Activated naive CD4-positive, alpha-beta T cell treated with anti-CD3 and anti-CD28 coated beads, Interleukin-2, amount 10 ng/mL, durations not matched to agents 7 days and 5 days (primary cell): ENCODE measurements around the gene PJA2.
"Not testable (repeated sequence)": the region's sequence is repeated elsewhere in the genome, so short reads cannot be mapped to it uniquely, and the experiment has no call there.

Experiments used
- CTCF ChIA-PET: fragments of 350-600 bp; sonication (Branson Sonifier 250); formaldehyde crosslinking; loops from one replicate; lab custom pipeline; 2021; ENCODE audit warnings: antibody characterized with exemption; lab: Charles Lee
- DNase-seq: peaks from one replicate; pipeline ENCODE4 v3.0.0-alpha.2; 2020
- H3K27ac Mint-ChIP-seq: one replicate; pipeline ENCODE4 v1.8.0; 2021; ENCODE audit warnings: mild to moderate bottlenecking, moderate library complexity, mixed read lengths
- H3K27me3 Mint-ChIP-seq: one replicate; pipeline ENCODE4 v1.8.0; 2021; ENCODE audit warnings: mild to moderate bottlenecking, mixed read lengths
- H3K36me3 Mint-ChIP-seq: one replicate; pipeline ENCODE4 v1.8.0; 2021; ENCODE audit warnings: mixed read lengths
- H3K4me1 Mint-ChIP-seq: one replicate; pipeline ENCODE4 v1.8.0; 2021; ENCODE audit warnings: mixed read lengths
- H3K4me3 Mint-ChIP-seq: one replicate; pipeline ENCODE4 v1.8.0; 2021; ENCODE audit warnings: mild to moderate bottlenecking, moderate library complexity, mixed read lengths
- H3K9me3 Mint-ChIP-seq: one replicate; pipeline ENCODE4 v1.8.0; 2021; ENCODE audit warnings: mixed read lengths

The PJA2 gene

DNA sequence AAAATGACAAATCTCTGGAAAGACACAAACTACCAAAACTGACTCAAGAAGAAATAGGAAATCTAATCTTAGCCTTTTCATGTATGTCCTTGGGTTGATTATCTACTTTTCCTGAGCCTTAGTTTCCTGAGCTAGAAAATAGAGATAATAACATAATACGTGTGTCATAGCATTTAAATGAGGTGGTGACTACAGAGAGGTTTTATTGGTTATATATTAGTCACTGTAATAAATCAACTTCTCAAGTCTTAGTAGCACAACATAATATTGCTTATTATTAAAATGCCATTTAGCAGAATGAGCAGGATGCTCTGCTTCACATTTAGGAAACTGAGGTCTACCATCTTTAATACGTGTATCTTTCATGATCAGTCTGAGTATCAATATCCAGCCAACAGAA, 7.1 kb upstream of the PJA2 start:
- Mint-ChIP-seq H3K27me3 (peaks cover 11% of the 10 kb centered on the region), H3K4me1 (peaks cover 4% of the 10 kb centered on the region)
- CTCF ChIA-PET = no interaction called here

DNA sequence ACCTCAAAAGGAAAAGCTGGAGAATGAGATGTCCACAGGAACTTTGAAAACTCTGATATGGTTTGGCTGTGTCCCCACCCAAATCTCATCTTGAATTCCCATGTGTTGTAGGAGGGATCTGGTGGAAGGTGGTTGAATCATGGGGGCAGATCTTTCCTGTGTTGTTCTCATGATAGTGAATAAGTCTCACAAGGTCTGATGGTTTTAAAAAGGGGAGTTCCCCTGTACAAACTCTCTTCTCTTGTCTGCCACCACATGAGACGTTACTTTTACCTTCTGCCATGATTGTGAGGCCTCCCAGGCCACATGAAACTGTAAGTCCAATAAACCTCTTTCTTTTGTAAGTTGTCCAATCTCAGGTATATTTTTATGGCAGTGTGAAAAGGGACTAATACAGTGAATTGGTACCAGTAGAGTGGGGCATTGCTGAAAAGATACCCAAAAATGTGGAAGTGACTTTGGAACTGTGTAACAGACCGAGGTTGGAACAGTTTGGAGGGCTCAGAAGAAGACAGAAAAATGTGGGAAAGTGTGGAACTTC, 4.2 kb upstream of the PJA2 start:
- CTCF ChIA-PET, H3K4me3 Mint-ChIP-seq, DNase-seq, H3K27ac Mint-ChIP-seq: not testable (repeated sequence)
- Mint-ChIP-seq H3K36me3 (peaks cover 13% of the 10 kb centered on the region), H3K9me3 (peaks cover 14% of the 10 kb centered on the region), H3K4me1 (peaks cover 20% of the 10 kb centered on the region), H3K27me3 (peaks cover 16% of the 10 kb centered on the region)

More for the DNA sequence above, 7.1 kb upstream of the PJA2 start:
- Mint-ChIP-seq H3K4me3 (no peak overlapping the region), H3K27ac (no peak overlapping the region), H3K9me3 (peaks cover 14% of the 10 kb centered on the region), H3K36me3 (peaks cover 9% of the 10 kb centered on the region)
- DNase-seq = no peak

DNA sequence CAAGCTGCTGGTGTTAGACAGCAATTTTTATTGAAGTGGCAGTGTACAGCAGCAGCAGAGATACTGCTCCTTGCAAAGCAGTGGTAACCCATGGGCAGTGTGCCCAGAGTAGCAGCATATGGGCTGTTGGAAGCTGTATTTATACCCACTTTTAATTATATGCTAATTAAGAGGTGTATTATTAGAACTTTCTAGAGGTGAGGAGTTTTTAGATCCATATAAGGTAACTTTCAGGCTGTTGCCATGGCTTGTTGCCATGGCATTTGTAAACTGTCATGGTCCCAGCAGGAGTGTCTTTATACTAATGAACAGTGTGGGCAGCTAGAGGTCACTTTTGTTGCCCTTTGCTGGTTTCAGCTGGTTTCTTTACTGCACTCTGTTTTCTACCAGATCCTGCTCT, 3.7 kb upstream of the PJA2 start:
- Mint-ChIP-seq H3K27me3 (peaks cover 14% of the 10 kb centered on the region), H3K27ac (no peak overlapping the region), H3K4me1 (peaks cover 20% of the 10 kb centered on the region), H3K9me3 (peaks cover 14% of the 10 kb centered on the region), H3K4me3 (no peak overlapping the region), H3K36me3 (peaks cover 16% of the 10 kb centered on the region)
- CTCF ChIA-PET = no interaction called here
- no peak for DNase-seq

DNA sequence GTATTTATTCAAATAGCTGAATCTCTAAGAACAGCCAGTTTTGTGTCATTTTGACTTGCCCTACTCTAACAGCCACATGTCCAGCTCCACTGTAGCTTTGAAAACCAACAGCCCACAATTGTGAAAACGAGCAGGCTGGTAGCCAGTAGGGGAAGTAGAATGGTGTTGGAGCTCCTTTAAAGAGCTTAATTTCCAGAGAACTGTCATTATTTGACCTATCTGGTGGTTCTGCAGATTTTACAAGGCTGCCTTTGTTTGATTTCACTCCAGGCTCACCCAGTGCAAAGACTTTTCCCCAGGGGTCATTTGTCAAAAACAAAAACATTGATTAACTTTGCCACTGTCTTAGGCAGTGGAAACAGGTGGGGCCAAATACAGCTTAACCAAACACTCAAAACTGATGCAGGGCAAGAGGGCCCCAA, 3.2 kb upstream of the PJA2 start:
- Mint-ChIP-seq H3K27ac (no peak overlapping the region), H3K9me3 (peaks cover 14% of the 10 kb centered on the region), H3K4me1 (peaks cover 20% of the 10 kb centered on the region), H3K36me3 (peaks cover 16% of the 10 kb centered on the region), H3K27me3 (peaks cover 14% of the 10 kb centered on the region), H3K4me3 (no peak overlapping the region)
- CTCF ChIA-PET = no interaction called here
- no peak for DNase-seq

DNA sequence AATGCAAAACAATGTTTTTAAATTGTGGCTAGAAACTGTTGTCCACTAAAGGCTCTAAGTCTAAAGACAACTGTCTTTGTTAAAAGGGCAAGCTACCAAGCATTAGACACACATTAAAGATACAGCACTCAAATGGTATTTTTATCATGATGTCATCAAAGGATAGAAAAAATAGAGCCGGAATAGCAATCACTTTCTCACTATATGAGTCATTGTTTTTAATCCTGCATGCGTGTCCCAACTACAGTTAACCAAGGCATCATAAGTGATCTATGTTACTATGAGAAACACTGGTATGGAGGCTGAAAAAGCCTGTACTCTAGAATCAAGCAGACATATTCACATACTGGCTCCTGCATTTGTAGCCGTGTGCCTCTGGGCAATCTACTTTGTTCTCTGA, 1.9 kb upstream of the PJA2 start:
- Mint-ChIP-seq H3K4me3 (no peak overlapping the region), H3K9me3 (peaks cover 14% of the 10 kb centered on the region), H3K27me3 (peaks cover 14% of the 10 kb centered on the region), H3K4me1 (peaks cover 29% of the 10 kb centered on the region), H3K36me3 (peaks cover 20% of the 10 kb centered on the region), H3K27ac (no peak overlapping the region)
- no peak for DNase-seq
- CTCF ChIA-PET = interaction anchor here (1.5 kb wide), 1 partner anchor 277 kb away, joined by 3 read pairs; no protein-coding TSS in a partner anchor

DNA sequence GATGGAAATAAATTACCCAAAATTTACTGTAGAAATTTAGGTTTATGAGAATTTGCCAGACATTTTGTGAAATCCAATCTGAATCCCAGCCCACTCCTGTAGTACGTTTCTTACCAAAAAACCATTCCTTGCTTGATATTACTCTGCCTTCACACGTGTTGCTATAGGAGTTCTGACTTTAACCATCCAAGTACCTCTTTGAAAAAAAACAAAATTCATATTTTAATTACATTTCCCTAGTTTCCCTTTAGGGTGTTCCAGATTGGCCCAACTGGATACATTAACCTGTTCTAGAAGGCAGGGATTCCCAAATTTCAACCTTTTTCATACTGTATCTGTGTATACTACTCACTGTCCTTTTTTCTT, 1.4 kb upstream of the PJA2 start:
- Mint-ChIP-seq H3K36me3 (peaks cover 21% of the 10 kb centered on the region), H3K9me3 (peaks cover 14% of the 10 kb centered on the region), H3K27ac (peak overlapping the region; percentile 100), H3K4me1 (peaks cover 34% of the 10 kb centered on the region), H3K27me3 (peaks cover 14% of the 10 kb centered on the region), H3K4me3 (peak overlapping the region; percentile 100)
- no peak for DNase-seq
- CTCF ChIA-PET = interaction anchor here (1.5 kb wide), 1 partner anchor 278 kb away, joined by 3 read pairs; no protein-coding TSS in a partner anchor

DNA sequence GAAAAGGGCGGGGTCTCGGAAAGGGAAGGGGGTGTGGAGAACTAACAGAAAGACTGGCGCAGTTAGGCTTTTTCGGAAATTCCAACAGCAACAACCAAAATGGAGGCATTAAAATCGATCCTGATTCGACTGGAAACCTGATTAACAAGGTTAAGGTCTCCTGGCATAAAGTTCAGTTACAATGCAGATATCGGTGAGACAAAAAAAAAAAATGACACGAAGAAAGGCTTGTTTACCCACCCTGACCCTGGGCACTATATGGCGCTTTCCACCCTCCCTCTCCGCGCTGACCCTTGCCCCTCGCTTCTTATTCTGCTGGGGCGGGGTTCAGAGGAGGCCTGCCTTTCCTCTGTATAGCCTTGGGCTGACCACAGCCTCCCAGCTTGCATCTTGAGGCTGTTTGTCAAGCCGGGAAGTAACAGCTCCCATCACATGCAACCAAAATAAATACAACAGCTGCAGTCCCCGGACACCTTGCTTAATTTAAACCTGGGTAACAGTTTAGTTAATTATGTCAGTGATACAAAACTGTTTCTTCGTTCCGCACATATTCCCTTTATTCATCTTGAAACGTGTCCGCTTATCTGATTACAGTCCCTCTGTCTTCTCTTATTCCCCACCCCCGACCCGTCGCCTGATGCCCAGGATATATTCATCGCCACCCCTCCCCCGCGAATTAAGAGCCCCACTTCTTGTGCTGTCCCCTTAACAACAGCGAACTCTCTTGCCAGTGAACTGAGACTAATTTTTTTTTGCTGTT, 795 bp upstream of the PJA2 start:
- CTCF ChIA-PET = interaction anchor here (1.5 kb wide), 1 partner anchor 278 kb away, joined by 3 read pairs; no protein-coding TSS in a partner anchor
- Mint-ChIP-seq H3K4me3 (peak overlapping the region; percentile 100), H3K4me1 (peaks cover 40% of the 10 kb centered on the region), H3K9me3 (peaks cover 10% of the 10 kb centered on the region), H3K27ac (peak overlapping the region; percentile 100), H3K36me3 (peaks cover 20% of the 10 kb centered on the region), H3K27me3 (peaks cover 11% of the 10 kb centered on the region)
- peak; percentile 59 for DNase-seq

DNA sequence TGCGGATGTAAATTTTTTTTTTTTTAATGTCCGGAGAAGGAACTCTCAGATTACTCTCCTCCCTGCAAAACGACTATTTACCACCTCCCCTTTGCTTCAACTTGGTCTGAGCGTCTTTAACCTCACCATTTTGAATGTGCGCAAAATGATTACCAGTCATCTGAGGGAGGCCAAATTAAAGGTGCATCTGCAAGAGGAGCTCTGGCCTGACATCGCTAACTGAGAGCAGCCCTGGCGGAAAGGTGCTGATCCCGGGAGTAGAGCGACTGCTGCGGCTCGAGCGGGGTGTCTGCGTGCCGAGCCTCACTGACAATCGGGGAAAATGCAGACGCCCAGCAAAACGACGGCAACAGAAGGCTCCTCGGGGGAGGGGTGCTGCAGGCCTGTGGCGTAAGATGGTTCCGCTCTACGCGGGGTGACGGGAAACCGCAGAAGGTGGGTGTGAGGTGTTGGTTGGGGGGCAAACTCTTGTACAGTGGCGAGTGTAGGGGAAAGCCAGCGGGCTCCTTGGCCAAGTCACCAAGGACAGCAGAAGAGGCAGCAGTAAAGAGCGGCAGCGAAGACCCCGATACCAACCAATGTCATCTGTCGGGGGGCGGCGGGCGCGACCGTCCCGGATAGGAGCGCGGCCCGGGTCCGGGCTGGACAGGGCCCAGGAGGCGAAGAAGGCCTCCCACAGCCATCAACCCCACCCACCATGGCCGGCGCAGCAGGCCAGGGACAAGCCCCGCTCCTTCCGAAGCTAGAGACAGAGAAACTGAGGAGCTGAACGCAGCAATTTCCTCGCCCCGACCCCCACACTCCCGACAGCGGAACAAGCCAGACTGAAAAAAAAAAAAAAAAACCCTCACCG, 557 bp downstream of the PJA2 start:
- CTCF ChIA-PET = no interaction called here
- Mint-ChIP-seq H3K4me3 (peak overlapping the region; percentile 100), H3K9me3 (peaks cover 6% of the 10 kb centered on the region), H3K36me3 (peaks cover 22% of the 10 kb centered on the region), H3K4me1 (peaks cover 48% of the 10 kb centered on the region), H3K27ac (peak overlapping the region; percentile 100), H3K27me3 (peaks cover 10% of the 10 kb centered on the region)
- peak; percentile 86 for DNase-seq

DNA sequence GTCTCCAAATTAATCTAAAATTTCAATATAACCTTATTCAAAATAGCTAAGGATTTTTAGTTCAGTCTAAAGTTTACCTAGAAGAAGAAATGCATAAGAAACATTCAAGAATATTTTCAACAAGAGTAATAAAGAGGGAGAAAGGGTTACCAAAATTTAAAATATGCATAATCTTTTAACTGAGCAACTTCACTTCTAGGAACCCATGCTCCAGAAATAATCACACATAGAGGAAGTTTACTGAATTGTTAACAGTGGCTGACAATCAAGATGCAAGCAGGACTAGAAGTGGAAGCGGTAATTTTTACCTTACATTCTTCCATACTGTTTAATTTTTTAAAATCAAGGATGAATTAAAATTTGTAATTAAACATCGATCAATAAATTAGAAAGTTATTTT, 1.9 kb downstream of the PJA2 start:
- Mint-ChIP-seq H3K27me3 (peaks cover 10% of the 10 kb centered on the region), H3K9me3 (peaks cover 2% of the 10 kb centered on the region), H3K27ac (peak overlapping the region; percentile 100), H3K4me3 (peak overlapping the region; percentile 100), H3K36me3 (peaks cover 24% of the 10 kb centered on the region), H3K4me1 (peaks cover 49% of the 10 kb centered on the region)
- DNase-seq = no peak
- CTCF ChIA-PET = no interaction called here

DNA sequence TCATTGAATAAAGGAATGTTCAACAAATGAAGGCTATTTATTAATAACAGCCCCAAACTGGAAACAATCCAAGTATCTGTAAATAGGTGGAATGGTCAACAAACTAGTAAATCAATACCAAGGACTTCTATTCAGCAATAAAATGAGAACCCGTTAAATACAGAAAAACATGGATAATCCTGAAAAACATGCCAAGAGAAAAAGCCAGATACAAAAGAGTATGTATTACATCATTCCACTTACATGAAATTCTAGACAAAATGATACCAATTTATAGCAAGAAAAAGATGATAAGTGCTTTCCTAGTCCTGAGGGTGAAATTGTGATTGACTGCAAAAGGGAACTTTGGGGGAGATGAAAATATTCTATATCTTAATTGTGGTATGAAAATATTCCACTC, 3.1 kb downstream of the PJA2 start:
- Mint-ChIP-seq H3K27ac (no peak overlapping the region), H3K36me3 (peaks cover 24% of the 10 kb centered on the region), H3K4me1 (peaks cover 56% of the 10 kb centered on the region), H3K9me3 (peaks cover 2% of the 10 kb centered on the region), H3K27me3 (peaks cover 10% of the 10 kb centered on the region), H3K4me3 (peak overlapping the region; percentile 100)
- no peak for DNase-seq
- CTCF ChIA-PET = no interaction called here

DNA sequence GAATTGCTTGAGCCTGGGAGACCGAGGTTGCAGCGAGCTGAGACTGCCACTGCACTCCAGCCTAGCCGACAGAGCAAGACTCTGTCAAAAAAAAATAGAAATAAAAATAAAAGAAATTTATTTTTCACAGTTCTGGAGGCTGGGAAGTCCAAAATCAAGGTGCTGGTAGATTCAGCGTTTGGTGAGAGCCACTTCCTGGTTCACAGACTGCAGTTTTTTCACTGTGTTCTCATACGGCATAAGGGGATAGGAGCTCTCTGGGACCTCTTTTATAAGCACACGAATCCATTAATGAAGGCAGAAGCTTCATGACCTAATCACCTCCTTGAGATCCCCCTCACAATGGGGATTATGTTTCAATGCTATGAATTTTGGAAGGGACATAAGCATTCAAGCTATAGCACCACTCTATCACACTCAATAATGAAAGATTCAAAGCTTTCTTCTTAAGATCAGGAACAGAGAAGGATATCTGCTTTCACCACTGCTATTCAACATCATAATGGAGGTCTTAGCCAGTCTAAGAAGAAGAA, 5.3 kb downstream of the PJA2 start:
- Mint-ChIP-seq H3K27ac (no peak overlapping the region), H3K9me3 (peaks cover 2% of the 10 kb centered on the region), H3K36me3 (peaks cover 34% of the 10 kb centered on the region), H3K4me3 (no peak overlapping the region), H3K4me1 (peaks cover 54% of the 10 kb centered on the region), H3K27me3 (peaks cover 5% of the 10 kb centered on the region)
- DNase-seq = no peak
- CTCF ChIA-PET = no interaction called here

DNA sequence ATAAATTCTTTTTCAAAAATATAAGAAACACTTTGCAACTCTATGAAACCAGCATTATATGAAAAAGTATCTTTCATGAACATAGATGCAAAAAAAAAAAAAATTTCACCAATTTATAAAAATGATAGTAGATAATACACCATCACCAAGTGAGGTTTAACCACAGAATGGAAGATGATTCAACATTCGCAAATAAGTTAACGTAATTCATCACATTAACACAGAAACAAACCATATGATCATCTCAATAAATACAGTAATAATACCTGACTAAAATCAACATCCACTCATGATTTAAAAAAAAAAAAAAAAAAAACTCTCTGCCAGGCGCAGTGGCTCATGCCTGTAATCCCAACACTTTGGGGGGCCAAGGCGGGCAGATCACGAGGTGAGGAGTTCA, 6.3 kb downstream of the PJA2 start:
- H3K9me3 Mint-ChIP-seq = peaks cover 2% of the 10 kb centered on the region
- no peak for DNase-seq
- H3K4me3 Mint-ChIP-seq = no peak overlapping the region
- CTCF ChIA-PET = no interaction called here
- H3K27me3 Mint-ChIP-seq = no peaks in the 10 kb centered on the region
- peaks cover 31% of the 10 kb centered on the region for H3K36me3 Mint-ChIP-seq
- peaks cover 58% of the 10 kb centered on the region for H3K4me1 Mint-ChIP-seq
- H3K27ac Mint-ChIP-seq = no peak overlapping the region

DNA sequence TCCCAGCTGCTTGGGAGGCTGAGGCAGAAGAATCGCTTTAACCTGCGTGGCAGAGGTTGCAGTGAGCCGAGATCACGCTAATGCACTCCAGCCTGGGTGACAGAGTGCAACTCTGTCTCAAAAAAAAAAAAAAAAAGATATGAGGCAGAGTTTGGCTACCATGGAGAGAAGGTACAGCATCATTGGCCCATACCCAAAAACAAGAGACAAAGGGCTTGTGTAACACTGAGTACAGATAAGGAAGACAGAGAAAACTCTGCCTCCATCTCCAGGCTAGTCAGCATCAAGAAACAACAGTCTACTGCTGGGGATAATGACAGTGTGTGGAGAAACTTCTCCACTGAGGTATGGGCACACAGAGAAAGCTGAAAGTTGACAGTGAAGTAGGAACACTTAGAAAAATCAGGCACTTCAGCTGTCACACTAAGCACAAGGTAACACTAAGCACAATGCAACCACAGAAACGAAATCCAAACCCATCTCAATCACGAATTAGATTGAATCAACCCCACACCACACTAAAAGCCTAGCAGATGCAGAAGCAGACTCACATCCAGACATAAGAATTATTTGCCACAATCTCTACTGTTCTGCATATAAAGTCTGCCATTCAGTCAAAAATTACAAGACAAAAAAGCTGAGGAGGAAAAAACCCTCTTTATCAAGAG, 10.5 kb downstream of the PJA2 start:
- peaks cover 32% of the 10 kb centered on the region for H3K4me1 Mint-ChIP-seq

DNA sequence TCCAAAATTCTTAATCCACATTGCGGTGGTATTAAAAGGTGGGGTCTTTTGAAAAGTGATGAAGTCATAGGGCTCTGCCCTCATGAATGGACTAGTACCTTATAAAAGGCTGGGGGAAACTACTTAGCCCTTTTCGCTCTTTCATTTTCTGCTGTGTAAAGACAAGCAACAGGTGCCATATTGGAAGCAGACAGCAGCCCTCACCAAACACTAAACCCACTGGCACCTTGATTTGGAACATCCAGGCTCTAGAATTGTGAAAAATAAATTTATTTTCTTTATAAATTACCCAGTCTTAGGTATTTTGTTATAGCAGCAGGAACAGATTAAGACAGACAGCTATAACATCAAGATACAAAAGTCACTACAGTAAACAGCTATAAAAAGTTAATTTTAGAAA, 12.8 kb downstream of the PJA2 start:
- Mint-ChIP-seq H3K4me1 (peaks cover 22% of the 10 kb centered on the region), H3K36me3 (peaks cover 38% of the 10 kb centered on the region), H3K9me3 (no peaks in the 10 kb centered on the region), H3K4me3 (no peak overlapping the region), H3K27me3 (no peaks in the 10 kb centered on the region), H3K27ac (no peak overlapping the region)
- no peak for DNase-seq
- CTCF ChIA-PET = no interaction called here

More for the DNA sequence above, 10.5 kb downstream of the PJA2 start:
- H3K27ac Mint-ChIP-seq = peak overlapping the region; percentile 33
- CTCF ChIA-PET = no interaction called here
- H3K4me3 Mint-ChIP-seq = no peak overlapping the region
- no peaks in the 10 kb centered on the region for H3K9me3 Mint-ChIP-seq
- no peaks in the 10 kb centered on the region for H3K27me3 Mint-ChIP-seq
- no peak for DNase-seq
- peaks cover 30% of the 10 kb centered on the region for H3K36me3 Mint-ChIP-seq
